Activated naive CD8-positive, alpha-beta T cell treated with anti-CD3 and anti-CD28 coated beads, Interleukin-2, amount 10 ng/mL, durations not matched to agents 7 days and 5 days (primary cell): ENCODE results near the gene PLA2R1. TPM values are rescaled to one million over a fixed set of nuclear protein-coding genes. Genes with fewer than 3 reads are reported as not detected.

Experiments
- ATAC-seq: fragments of 150-1000 bp; cut with Tn5 transposase; one replicate; pipeline ENCODE4 v1.10.0; 2021; ENCODE audit warnings: low read depth, moderate library complexity
- POLR2A ChIA-PET: fragments of 350-600 bp; sonication (Branson Sonifier 250); formaldehyde crosslinking; loops from one replicate; lab custom pipeline; 2021; ENCODE audit warnings: antibody characterized with exemption; lab: Charles Lee
- DNase-seq: peaks from one replicate; pipeline ENCODE4 v3.0.0; 2021
- H3K27ac Mint-ChIP-seq: one replicate; pipeline ENCODE4 v1.8.0; 2022; ENCODE audit warnings: mild to moderate bottlenecking, mixed read lengths
- H3K27me3 Mint-ChIP-seq: one replicate; pipeline ENCODE4 v1.8.0; 2022; ENCODE audit warnings: mild to moderate bottlenecking, moderate library complexity, mixed read lengths
- H3K36me3 Mint-ChIP-seq: one replicate; pipeline ENCODE4 v1.8.0; 2021; ENCODE audit warnings: mild to moderate bottlenecking, mixed read lengths
- H3K4me1 Mint-ChIP-seq: one replicate; pipeline ENCODE4 v1.8.0; 2021; ENCODE audit warnings: mixed read lengths
- H3K4me3 Mint-ChIP-seq: one replicate; pipeline ENCODE4 v1.8.0; 2022; ENCODE audit warnings: mild to moderate bottlenecking, moderate library complexity, mixed read lengths
- H3K9me3 Mint-ChIP-seq: one replicate; pipeline ENCODE4 v1.8.0; 2021; ENCODE audit warnings: mixed read lengths
- total RNA-seq, 2 experiments: library from RNA; stranded (reverse); gene quantifications; one replicate each; pipeline ENCODE4 v1.2.3, GENCODE V29; 2021

Gene PLA2R1
- total RNA-seq, 2 experiments from 2014 or later, result not detected

DNA sequence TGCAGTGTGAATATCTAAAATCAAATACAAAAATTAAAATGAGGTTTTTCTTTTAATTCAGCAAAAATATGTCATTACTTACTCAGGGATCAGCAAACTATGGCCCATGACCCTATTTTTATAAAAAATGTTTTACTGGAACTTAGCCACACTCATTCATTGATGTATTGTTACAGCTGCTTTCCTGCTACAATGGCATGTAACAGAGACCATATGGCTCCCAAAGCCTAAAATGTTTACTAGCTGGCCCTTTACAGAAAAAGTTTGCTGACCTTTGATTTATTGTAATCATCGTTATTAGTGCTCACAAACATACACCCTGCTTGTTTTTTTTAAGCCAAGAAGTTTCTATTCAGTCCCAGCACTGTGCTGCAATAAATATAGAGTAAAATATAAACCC is 120.3 kb downstream of the PLA2R1 start:
- H3K27ac Mint-ChIP-seq, result no peak overlapping the region
- ATAC-seq, result no peak
- H3K9me3 Mint-ChIP-seq, result no peaks in the 10 kb centered on the region
- H3K36me3 Mint-ChIP-seq, result no peaks in the 10 kb centered on the region
- peaks cover 3% of the 10 kb centered on the region for H3K27me3 Mint-ChIP-seq
- no peak for DNase-seq
- H3K4me3 Mint-ChIP-seq, result no peak overlapping the region
- no peaks in the 10 kb centered on the region for H3K4me1 Mint-ChIP-seq
- POLR2A ChIA-PET, result no interaction called here

DNA sequence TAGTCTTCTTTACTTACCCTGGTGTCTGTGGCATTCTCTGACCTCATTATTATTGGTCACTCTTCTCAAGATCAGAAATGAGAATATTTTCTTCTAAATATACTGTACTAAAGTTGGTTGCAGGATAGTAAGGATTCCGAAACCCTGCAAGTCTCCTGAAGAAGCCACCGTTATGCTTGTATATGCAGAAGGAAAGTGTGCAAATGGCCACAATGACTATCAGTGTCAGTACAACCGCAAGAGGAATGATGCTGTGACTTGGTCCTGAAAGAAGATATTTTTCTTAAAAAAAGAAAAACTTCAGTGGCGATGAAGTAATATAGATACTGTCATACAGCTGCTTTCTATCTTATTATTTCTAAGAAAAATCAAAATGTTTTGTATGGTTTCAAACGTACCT is 120.7 kb downstream of the PLA2R1 start:
- DNase-seq (no peak), ATAC-seq (no peak)
- POLR2A ChIA-PET, result no interaction called here
- Mint-ChIP-seq H3K4me3 (no peak overlapping the region), H3K27me3 (peaks cover 3% of the 10 kb centered on the region), H3K9me3 (no peaks in the 10 kb centered on the region), H3K27ac (no peak overlapping the region), H3K36me3 (no peaks in the 10 kb centered on the region), H3K4me1 (no peaks in the 10 kb centered on the region)

DNA sequence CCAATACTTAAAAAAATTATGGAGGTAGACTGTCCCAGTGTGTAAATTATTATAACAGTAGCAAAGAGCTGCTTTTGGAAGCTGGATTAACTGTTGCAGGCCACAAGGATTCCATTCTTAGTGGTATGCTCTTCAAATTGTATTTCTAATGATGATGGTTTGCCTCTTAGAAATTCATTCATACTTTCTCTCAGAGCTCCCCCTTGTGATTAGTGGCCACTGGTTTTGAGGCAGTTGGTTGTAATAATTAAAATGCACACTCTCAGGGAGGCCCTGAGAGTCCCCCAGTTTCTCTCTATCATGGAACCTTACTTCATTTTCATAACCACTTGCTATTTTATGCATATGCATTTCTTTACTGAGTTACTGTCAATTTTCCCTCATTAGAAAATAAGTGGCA is 122.5 kb downstream of the PLA2R1 start:
- Mint-ChIP-seq H3K4me1 (peaks cover 3% of the 10 kb centered on the region), H3K36me3 (no peaks in the 10 kb centered on the region), H3K4me3 (no peak overlapping the region), H3K27me3 (peaks cover 5% of the 10 kb centered on the region), H3K27ac (no peak overlapping the region), H3K9me3 (peaks cover 2% of the 10 kb centered on the region)
- POLR2A ChIA-PET, result no interaction called here
- DNase-seq (no peak), ATAC-seq (no peak)

DNA sequence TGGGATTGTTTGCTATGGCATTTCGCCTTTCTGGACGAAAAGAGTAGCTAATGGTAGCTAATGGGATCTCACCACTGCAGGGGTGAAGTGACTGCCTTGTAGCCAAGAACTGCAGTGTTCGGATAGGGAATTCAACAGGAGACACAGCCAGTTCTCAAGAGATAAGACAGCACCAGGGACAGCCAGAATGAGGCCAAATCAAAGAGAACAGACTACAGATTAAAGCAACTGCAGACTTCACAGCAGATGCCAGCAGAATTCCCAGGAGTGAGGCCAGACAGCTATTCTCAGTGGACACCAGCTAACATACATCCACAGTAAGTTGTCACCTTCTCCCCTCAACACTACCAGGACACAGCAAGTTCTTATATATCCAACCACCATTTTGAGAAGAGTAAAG is 124.0 kb downstream of the PLA2R1 start:
- DNase-seq, result no peak
- Mint-ChIP-seq H3K4me1 (peaks cover 3% of the 10 kb centered on the region), H3K27ac (no peak overlapping the region), H3K9me3 (peaks cover 2% of the 10 kb centered on the region), H3K36me3 (no peaks in the 10 kb centered on the region), H3K4me3 (no peak overlapping the region), H3K27me3 (peaks cover 7% of the 10 kb centered on the region)
- no peak for ATAC-seq
- POLR2A ChIA-PET, result no interaction called here

DNA sequence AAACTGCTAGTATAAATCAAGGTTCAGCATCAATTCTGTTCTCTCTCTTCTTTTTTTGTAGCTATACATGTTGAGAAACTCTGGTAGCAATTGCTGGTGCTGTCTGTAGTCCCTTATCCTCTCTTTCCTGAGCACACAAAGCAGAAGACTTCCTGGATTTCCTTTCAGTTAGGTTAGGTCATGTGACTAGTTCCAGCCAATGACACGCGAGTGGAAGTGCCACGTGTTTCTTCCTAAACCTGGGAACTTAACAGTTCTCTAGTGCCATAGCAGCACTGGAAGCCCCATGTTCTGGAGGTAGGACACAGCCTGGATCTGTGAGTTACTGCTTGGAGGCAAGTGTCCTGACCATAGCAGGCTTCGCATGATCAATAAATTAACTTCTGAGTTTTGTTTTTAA is 125.9 kb downstream of the PLA2R1 start:
- DNase-seq (no peak), ATAC-seq (no peak)
- POLR2A ChIA-PET, result no interaction called here
- Mint-ChIP-seq H3K4me3 (no peak overlapping the region), H3K9me3 (peaks cover 2% of the 10 kb centered on the region), H3K27me3 (peaks cover 5% of the 10 kb centered on the region), H3K36me3 (no peaks in the 10 kb centered on the region), H3K27ac (no peak overlapping the region), H3K4me1 (peaks cover 4% of the 10 kb centered on the region)

DNA sequence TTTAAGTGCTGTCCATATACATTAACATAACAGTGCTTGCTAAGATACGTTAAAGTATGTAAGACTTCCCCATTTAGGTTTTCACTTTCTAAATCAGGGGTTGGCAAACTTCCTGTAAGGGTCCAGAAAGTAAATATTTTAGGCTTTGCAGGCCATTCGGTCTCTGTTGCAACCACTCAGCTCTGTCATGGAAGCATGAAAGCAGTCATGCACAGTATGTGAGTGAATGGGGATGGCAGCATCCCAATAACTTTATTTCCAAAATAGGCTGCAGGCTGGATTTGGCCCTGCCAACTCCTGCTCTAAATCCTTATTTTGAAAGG is 128.7 kb downstream of the PLA2R1 start:
- ATAC-seq (no peak), DNase-seq (no peak)
- Mint-ChIP-seq H3K9me3 (peaks cover 2% of the 10 kb centered on the region), H3K4me1 (peaks cover 4% of the 10 kb centered on the region), H3K36me3 (no peaks in the 10 kb centered on the region), H3K4me3 (no peak overlapping the region), H3K27ac (no peak overlapping the region), H3K27me3 (peaks cover 4% of the 10 kb centered on the region)
- POLR2A ChIA-PET, result no interaction called here

DNA sequence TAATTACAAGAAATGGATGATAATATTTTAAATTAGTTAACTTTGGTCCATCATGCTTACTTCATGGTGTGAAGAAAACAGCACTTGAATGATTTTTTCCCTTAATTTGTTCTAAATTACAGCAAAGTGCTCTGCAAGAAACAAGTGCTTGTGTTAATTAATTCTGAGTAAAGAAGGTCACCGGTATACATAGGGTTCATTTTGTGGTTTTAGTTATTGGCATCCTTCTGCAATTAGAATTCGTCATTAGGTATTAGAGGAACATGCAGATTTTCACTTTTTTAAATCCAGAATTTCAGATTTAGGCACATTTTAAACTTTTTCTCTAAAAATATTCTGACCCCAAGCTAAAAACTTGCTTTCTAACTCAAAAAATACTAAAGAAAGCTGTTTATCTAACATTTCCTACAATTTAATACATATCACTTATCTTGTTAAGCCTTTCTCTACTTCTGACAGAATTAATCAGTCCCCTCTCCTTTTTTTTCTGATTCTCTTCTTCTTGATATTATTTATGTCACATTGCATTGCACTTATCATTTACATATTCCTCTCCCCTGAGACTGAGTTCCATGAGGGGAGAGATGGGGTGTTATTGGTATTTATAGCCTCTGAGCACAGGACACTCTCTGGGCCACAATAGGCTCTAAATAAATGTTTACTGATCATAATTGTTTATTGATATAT is 129.2 kb downstream of the PLA2R1 start:
- Mint-ChIP-seq H3K36me3 (no peaks in the 10 kb centered on the region), H3K9me3 (peaks cover 3% of the 10 kb centered on the region), H3K4me3 (no peak overlapping the region), H3K27me3 (peaks cover 4% of the 10 kb centered on the region), H3K27ac (no peak overlapping the region), H3K4me1 (peaks cover 4% of the 10 kb centered on the region)
- POLR2A ChIA-PET, result no interaction called here
- DNase-seq (no peak), ATAC-seq (no peak)

DNA sequence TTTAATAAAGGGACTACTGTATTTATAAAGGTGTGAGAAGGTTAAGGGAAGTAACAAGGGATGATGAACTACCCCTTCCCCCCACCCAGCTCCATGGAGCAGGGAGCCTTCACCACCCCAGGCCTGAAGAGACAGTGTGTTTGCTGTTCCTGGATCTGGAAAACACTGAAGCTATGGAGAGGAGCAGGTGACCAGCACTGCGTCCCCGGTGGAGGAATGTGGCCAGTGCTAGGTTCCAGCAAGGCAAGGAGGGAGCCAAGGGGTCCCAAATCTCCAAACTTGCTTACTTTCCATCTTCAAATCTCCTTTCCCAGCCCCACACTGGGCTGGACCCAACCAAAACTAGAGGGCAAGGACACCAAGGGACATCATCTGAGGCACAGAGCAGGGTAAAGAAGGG is 135.7 kb downstream of the PLA2R1 start:
- H3K36me3 Mint-ChIP-seq, result no peaks in the 10 kb centered on the region
- no peak overlapping the region for H3K27ac Mint-ChIP-seq
- DNase-seq (no peak), ATAC-seq (no peak)
- POLR2A ChIA-PET, result no interaction called here
- H3K9me3 Mint-ChIP-seq, result peaks cover 1% of the 10 kb centered on the region
- H3K27me3 Mint-ChIP-seq, result peaks cover 13% of the 10 kb centered on the region
- H3K4me3 Mint-ChIP-seq, result no peak overlapping the region
- peaks cover 6% of the 10 kb centered on the region for H3K4me1 Mint-ChIP-seq

DNA sequence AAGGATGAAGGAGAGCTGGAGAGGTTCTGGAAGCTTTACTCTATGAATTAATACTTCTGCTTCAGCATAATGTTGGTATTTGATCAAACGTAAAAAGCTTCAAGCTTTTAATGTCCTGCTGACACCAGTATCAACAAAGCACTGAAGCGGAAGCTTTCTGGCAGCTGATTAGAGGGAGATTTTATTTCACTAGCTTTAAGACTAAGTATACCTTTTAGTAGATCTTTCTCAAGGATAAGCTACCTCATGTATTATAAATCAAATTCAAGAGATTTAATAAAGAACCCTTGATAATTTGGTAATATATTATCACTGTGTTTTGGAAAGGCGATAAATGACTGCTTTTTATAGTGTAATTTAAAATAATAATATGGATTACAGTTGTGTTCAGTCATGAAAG is 136.4 kb downstream of the PLA2R1 start:
- H3K4me1 Mint-ChIP-seq, result peaks cover 6% of the 10 kb centered on the region

DNA sequence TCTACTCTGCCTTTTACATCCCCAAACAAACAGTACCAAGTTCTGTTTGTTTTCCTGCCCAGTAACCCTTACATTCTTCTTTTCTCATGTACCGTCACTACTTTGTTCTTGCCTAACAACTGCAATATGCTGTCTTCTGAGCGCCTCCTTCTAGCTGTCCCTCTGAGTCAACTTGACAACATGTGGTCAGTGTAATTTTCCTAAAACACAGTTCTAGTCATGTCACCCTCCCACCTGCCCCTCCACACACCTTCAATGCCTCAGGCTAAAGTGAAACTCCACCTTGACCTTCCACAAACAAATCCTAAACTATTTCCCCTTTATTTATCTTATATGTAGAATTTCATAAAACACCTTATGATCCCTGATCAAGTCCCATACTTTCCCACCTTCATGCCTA is 139.9 kb downstream of the PLA2R1 start:
- H3K27ac Mint-ChIP-seq, result no peak overlapping the region
- no peaks in the 10 kb centered on the region for H3K36me3 Mint-ChIP-seq
- POLR2A ChIA-PET, result no interaction called here
- peaks cover 25% of the 10 kb centered on the region for H3K27me3 Mint-ChIP-seq
- H3K9me3 Mint-ChIP-seq, result no peaks in the 10 kb centered on the region
- no peak overlapping the region for H3K4me3 Mint-ChIP-seq
- no peak for DNase-seq
- no peak for ATAC-seq
- peaks cover 6% of the 10 kb centered on the region for H3K4me1 Mint-ChIP-seq

More for the DNA sequence above, 136.4 kb downstream of the PLA2R1 start:
- DNase-seq (no peak), ATAC-seq (no peak)
- no peak overlapping the region for H3K27ac Mint-ChIP-seq
- no peaks in the 10 kb centered on the region for H3K36me3 Mint-ChIP-seq
- no peak overlapping the region for H3K4me3 Mint-ChIP-seq
- peaks cover 20% of the 10 kb centered on the region for H3K27me3 Mint-ChIP-seq
- POLR2A ChIA-PET, result no interaction called here
- H3K9me3 Mint-ChIP-seq, result peaks cover 1% of the 10 kb centered on the region

DNA sequence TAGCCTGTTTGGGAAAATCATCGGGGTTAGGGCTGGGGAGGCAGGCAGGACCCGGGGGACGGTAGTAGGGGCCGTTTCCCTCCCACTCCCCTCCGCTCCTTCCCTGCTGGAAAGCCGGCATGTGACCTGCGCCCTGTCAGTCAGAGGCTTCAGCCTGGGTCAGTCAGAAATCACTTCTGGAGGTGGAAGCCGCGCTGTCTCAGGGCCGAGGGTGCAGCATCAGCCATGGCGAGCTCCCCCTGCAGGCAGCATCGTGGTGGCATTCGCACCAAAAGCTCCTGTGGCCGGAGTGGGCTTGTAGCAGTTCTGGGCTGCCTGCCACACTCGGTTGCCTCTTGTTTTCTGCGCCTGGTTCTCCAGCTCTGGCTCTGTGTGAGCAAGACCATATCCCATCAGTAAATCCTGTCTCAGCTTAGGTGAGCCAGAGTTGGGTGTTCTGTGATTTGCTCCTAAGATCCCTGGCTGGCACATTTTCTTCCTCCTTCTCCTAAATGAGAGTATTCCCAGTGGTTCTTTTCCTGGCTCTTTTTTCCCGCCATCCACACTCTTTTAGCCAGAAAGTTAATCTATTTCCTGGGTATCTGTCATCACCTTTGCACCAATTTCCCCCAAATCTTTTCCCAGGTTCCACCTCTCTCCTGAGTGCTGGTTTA is 140.5 kb downstream of the PLA2R1 start:
- H3K27ac Mint-ChIP-seq, result no peak overlapping the region
- no peaks in the 10 kb centered on the region for H3K36me3 Mint-ChIP-seq
- peak; percentile 77 for DNase-seq
- H3K4me3 Mint-ChIP-seq, result no peak overlapping the region
- peaks cover 28% of the 10 kb centered on the region for H3K27me3 Mint-ChIP-seq
- ATAC-seq, result peak; percentile 89
- POLR2A ChIA-PET, result no interaction called here
- H3K9me3 Mint-ChIP-seq, result no peaks in the 10 kb centered on the region
- peaks cover 6% of the 10 kb centered on the region for H3K4me1 Mint-ChIP-seq

DNA sequence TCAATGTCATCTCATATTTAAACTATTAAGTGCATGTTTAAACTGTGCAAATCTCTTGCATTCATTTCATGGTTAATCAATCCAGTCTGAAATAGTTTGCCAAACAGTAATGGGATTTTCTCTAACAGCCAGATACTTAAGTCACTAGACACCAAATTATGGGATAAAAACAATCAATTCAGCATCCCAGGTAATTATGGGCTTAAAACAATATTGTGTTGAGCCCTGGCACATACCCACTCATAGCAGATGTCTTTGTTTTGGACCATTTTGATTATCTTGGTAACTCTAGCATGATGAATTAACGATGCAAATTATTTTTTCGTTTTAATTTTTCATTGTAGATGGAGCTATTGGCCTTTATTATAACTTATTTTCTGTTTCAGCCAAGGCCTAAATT is 145.9 kb downstream of the PLA2R1 start:
- Mint-ChIP-seq H3K9me3 (no peaks in the 10 kb centered on the region), H3K4me3 (no peak overlapping the region), H3K36me3 (no peaks in the 10 kb centered on the region), H3K27me3 (peaks cover 16% of the 10 kb centered on the region), H3K27ac (no peak overlapping the region), H3K4me1 (no peaks in the 10 kb centered on the region)
- ATAC-seq (no peak), DNase-seq (no peak)
- POLR2A ChIA-PET, result no interaction called here

DNA sequence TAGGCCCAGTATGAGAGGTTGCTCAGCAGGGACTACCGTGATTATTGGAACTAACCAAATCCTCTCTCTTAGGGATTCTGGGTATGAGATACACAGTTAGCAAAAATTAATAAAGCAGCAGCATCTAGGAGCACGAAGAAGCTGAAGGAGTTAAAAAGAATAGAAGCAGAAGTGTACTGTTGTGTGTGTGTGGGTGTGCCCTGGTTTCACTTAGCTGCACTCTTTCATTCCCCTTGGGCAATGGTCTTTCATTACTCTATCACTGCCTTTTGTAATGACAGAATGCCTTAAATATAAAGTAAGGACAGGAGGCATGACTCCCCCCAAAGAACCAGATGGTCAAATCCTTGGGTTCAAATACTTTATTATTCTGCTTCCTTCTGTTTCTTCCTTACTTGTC is 148.5 kb downstream of the PLA2R1 start:
- POLR2A ChIA-PET, result no interaction called here
- Mint-ChIP-seq H3K4me3 (no peak overlapping the region), H3K36me3 (no peaks in the 10 kb centered on the region), H3K27ac (no peak overlapping the region), H3K4me1 (no peaks in the 10 kb centered on the region), H3K27me3 (peaks cover 12% of the 10 kb centered on the region), H3K9me3 (no peaks in the 10 kb centered on the region)
- ATAC-seq (no peak), DNase-seq (no peak)

DNA sequence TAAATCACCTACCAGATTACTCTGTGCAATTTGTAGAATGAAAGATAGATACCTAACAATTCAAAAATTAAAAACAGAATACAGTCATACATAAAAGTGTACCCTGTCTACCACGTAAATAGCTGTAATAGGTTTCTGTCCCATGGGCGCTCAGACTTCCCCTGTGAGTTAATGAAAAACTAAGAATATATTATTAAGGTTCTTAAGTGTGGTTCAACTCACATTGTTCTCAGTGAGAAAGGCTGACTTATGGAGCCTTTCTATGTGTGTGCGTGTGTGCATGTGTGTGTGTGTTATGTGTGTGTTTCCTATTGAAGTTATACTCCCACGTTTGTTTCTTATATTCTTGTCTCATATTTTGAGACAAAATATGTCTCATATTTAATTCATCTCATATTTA is 149.8 kb downstream of the PLA2R1 start:
- Mint-ChIP-seq H3K9me3 (no peaks in the 10 kb centered on the region), H3K4me3 (no peak overlapping the region), H3K27me3 (peaks cover 7% of the 10 kb centered on the region), H3K27ac (no peak overlapping the region), H3K36me3 (no peaks in the 10 kb centered on the region), H3K4me1 (no peaks in the 10 kb centered on the region)
- POLR2A ChIA-PET, result no interaction called here
- DNase-seq (no peak), ATAC-seq (no peak)
